HepG2 (cell line): ENCODE measurements around the gene PAXIP1. TPM values are rescaled to one million over a fixed set of nuclear protein-coding genes. Genes with fewer than 3 reads are reported as not detected.

Experiments used
- BORCS8-MEF2B ChIP-seq: sonication (generic); formaldehyde crosslinking; IDR thresholded peaks from 2 replicates; pipeline ENCODE4 v1.8.0; 2022; ENCODE audit warnings: mild to moderate bottlenecking, missing genetic modification reagents
- CCDC6 ChIP-seq: sonication (generic); formaldehyde crosslinking; IDR thresholded peaks from 2 replicates; pipeline ENCODE4 v1.8.1; 2022; ENCODE audit warnings: mild to moderate bottlenecking, missing genetic modification reagents, moderate library complexity
- E2F5 ChIP-seq: sonication (generic); formaldehyde crosslinking; conservative IDR thresholded peaks from 2 replicates; pipeline ENCODE4 v1.4.0; 2020; ENCODE audit warnings: missing genetic modification reagents
- ELF1 ChIP-seq: sonication (generic); formaldehyde crosslinking; IDR thresholded peaks from 2 replicates; pipeline ENCODE4 v1.4.0; 2020; ENCODE audit warnings: missing genetic modification reagents
- FOXA1 ChIP-seq, 2 experiments: fragments of 450-650 bp in 1 of 2; sonication (generic) in 1 of 2; formaldehyde crosslinking in 1 of 2; IDR thresholded peaks; 2 replicates each; pipeline versions ENCODE4 v1.4.0 to v1.6.1; 2016 to 2020; ENCODE audit warnings: missing genetic modification reagents in 1 of 2
- KDM5B ChIP-seq: sonication (generic); formaldehyde crosslinking; IDR thresholded peaks from 2 replicates; pipeline ENCODE4 v1.4.0; 2020; ENCODE audit warnings: missing genetic modification reagents, mild to moderate bottlenecking, borderline replicate concordance
- KLF11 ChIP-seq: IDR thresholded peaks from 2 replicates; pipeline ENCODE4 v1.6.1; 2016; ENCODE audit warnings: missing compliant biosample characterization
- SNAPC4 ChIP-seq: sonication (generic); formaldehyde crosslinking; IDR thresholded peaks from 2 replicates; pipeline ENCODE4 v1.4.0; 2020; ENCODE audit warnings: mild to moderate bottlenecking, missing genetic modification reagents
- SNRNP70 ChIP-seq: fragments of 200-400 bp; formaldehyde crosslinking; IDR thresholded peaks from 2 replicates; pipeline ENCODE4 v1.6.1; 2017; ENCODE audit warnings: mild to moderate bottlenecking, low read depth, low read length, moderate library complexity
- TFDP1 ChIP-seq: IDR thresholded peaks from 2 replicates; pipeline ENCODE4 v1.6.1; 2016; ENCODE audit warnings: missing compliant biosample characterization, missing genetic modification reagents, borderline replicate concordance
- ZFP1 ChIP-seq: IDR thresholded peaks from 2 replicates; pipeline ENCODE4 v1.6.1; 2016
- ZFP91 ChIP-seq: sonication (generic); formaldehyde crosslinking; IDR thresholded peaks from 2 replicates; pipeline ENCODE4 v1.9.0; 2022; ENCODE audit warnings: missing genetic modification reagents, mild to moderate bottlenecking, borderline replicate concordance
- ZNF3 ChIP-seq: IDR thresholded peaks from 2 replicates; pipeline ENCODE4 v1.7.0; 2017; ENCODE audit warnings: inconsistent platforms
- ZNF512B ChIP-seq: sonication (generic); formaldehyde crosslinking; IDR thresholded peaks from 2 replicates; pipeline ENCODE4 v1.5.1; 2020; ENCODE audit warnings: missing genetic modification reagents, mild to moderate bottlenecking, borderline replicate concordance
- ZNF773 ChIP-seq: sonication (generic); formaldehyde crosslinking; IDR thresholded peaks from 2 replicates; pipeline ENCODE4 v1.4.0; 2020; ENCODE audit warnings: missing genetic modification reagents, borderline replicate concordance
- ZNF776 ChIP-seq: sonication (generic); formaldehyde crosslinking; IDR thresholded peaks from 2 replicates; pipeline ENCODE4 v1.4.0; 2020; ENCODE audit warnings: mild to moderate bottlenecking, missing genetic modification reagents
- polyA plus RNA-seq, 8 experiments: library from polyadenylated mRNA; depleted of rRNA in 3 of 8; stranded (reverse) in 7 of 8; unstranded in 1 of 8; fragments of >200 nt; fragmentation: Illumina TruSeq in 4 of 8; extraction: Trizol in 4 of 8; gene quantifications; 2 replicates each; pipeline versions ENCODE4 v1.2.1 to v1.2.3, GENCODE V29; 2011 to 2016; ENCODE audit warnings: low read depth in 4 of 8, missing spikeins in 1 of 8, mixed read lengths in 1 of 8; ENCODE audit not compliant: insufficient read depth in 1 of 8
- total RNA-seq, 5 experiments: library from RNA; depleted of rRNA; stranded (reverse); fragments of >200 nt; fragmentation: Illumina TruSeq; extraction: Trizol; gene quantifications; 2 replicates each; pipeline ENCODE4 v1.2.3, GENCODE V29; 2016; ENCODE audit warnings: low read depth in 1 of 5

The PAXIP1 gene
- total and polyA plus RNA-seq, 2 of the 13 experiments (the other 11 are each of a cell fraction or from before 2014, with no cell fraction given) = 11.6 to 16.2 TPM

- peak; percentile 82 for TF ChIP-seq SNAPC4 (CRISPR knock-in tag)
- peak; percentile 41; the same call in 1 of the 2 replicates for TF ChIP-seq ELF1 (CRISPR knock-in tag)
- TF ChIP-seq E2F5 = no peak
- TF ChIP-seq ZFP91 = peak; percentile 81
- TF ChIP-seq ZNF3 = no peak
- peak; percentile 87 for TF ChIP-seq CCDC6 (CRISPR knock-in tag)
- TF ChIP-seq KDM5B = peak; percentile 93
- TF ChIP-seq ZFP1 (CRISPR knock-in tag) = peak; percentile 41; the same call in 1 of the 2 replicates
- peak; percentile 80; the same call in 1 of the 2 replicates for TF ChIP-seq KLF11 (CRISPR knock-in tag)
- TF ChIP-seq TFDP1 (CRISPR knock-in tag) = peak; percentile 76; the same call in 1 of the 2 replicates
- peak; percentile 86 for TF ChIP-seq ZNF776 (CRISPR knock-in tag)
- TF ChIP-seq SNRNP70 = no peak
- no peak for TF ChIP-seq FOXA1 (IDR thresholded peaks at IDR 0.05)
- no peak for TF ChIP-seq FOXA1 (CRISPR knock-in tag; IDR thresholded peaks at IDR 0.05)
- 0 out of 2 replicates have a peak, but pooled peaks have one; percentile 65 for TF ChIP-seq ZNF773 (CRISPR knock-in tag)
- TF ChIP-seq ZNF512B (CRISPR knock-in tag) = peak; percentile 96; the same call in 1 of the 2 replicates
- peak; percentile 92; the same call in 1 of the 2 replicates for TF ChIP-seq BORCS8-MEF2B (CRISPR knock-in tag)
Measured at GRCh38 chr7:154913638-154914307, 89.2 kb downstream of the PAXIP1 start (continued).
